KBM-7 (cell line): ENCODE data around the gene CNBD2.
"Not testable (repeated sequence)": the region's sequence is repeated elsewhere in the genome, so short reads cannot be mapped to it uniquely, and the experiment has no call there.

Source experiments
- DNase-seq: peaks from one replicate; pipeline ENCODE4 v3.0.0-alpha.2; 2015
- in situ Hi-C: fragments of 300-500 bp; cut with MboI; formaldehyde crosslinking; loops from 2 replicates; pipeline ENCODE4 v1.14.3; 2020; ENCODE audit warnings: low sequenced_read_pairs, low pct_unique_long_range_greater_than_20kb, mixed read lengths

CNBD2 gene

DNA sequence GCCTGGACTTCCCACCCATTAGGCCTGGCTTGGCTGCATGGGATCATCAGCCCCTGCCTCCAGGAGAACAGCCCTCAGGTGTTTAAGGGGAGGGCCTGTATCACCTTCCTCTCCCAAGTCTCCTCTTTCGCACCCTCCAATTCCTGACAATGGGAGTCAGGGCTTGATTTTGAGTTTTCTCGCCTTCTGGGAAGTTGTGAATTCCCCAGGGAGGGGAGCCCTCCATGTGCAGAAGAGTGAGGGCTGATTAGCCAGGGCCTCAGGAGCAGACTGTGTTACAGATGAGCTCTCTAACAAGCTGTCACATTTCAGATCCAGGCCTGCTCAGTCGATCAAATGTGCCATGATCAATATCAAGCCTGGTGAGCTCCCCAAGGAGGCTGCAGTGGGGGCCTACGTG, 42.4 kb downstream of the CNBD2 start:
- DNase-seq = no peak
- in situ Hi-C loops = no loop called here

DNA sequence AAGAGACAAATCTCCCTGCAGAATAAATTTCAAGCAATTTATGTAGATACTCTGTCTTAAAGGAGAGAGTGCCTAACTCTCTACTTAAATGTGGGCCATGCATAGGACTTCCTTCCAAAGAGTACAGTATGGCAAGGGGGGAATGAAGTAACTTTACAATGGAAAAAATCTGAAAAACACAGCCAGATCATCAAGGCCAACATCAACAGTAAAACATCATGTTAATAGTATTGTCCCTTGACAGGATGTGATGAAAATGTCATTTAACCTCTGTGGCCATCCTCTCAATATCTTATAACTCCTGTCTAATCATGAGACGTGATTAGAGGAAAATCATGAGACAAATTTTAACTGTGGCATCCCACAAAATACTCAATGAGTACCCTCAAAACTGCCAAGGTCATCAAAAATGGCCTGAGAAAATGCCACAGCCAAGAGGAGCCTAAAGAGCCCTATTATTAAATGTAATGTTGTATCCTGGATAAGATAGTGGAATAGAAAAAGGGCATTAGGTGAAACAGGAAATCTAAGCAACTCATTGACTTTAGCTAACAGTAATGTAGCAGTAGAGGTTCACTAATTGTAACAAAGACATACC, 47.5 kb downstream of the CNBD2 start:
- DNase-seq = no peak
- in situ Hi-C loops = no loop called here

DNA sequence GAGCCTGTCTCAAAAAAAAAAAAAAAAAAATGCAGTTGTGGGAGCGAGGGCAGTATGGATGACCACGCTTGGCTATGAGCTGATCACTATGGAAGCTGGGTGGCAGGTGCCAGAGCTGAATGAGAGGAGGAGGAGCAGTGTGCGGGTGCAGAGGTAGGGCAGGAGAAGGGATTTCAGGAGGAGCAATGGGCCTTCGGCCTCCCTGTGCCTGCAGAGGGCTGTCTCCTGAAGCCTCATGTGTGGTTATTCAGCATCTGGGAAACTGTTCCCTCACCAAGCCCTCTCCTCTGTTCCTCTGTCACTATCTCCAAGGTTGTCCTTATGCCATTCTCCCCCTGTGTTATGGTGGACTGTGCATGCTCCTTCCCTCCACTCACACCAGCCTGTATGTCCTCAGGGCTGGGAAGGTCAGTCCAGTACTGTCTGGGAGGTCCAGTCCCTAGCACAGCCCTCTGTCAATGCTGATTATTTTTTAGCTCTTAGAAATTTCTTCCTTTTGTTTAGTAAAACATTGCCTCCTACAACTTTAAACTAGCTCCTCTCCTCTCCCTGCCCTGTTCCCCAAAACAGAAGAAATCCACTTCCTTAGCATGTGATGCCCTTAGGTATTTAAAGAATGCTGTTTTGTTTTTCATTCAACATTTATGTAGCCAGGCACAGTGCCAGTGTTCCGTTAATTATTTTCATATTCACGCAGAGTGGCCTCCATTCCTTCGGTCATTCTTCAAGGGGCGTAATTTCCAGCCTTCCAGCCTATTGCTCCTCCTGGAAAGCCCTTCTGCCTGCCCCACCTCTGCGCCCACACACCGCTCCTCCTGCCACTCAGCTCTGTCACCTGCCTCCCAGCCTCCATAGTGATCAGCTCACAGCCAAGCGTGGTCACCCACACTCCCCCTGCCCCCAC, 48.9 kb downstream of the CNBD2 start:
- in situ Hi-C loops = no loop called here

DNA sequence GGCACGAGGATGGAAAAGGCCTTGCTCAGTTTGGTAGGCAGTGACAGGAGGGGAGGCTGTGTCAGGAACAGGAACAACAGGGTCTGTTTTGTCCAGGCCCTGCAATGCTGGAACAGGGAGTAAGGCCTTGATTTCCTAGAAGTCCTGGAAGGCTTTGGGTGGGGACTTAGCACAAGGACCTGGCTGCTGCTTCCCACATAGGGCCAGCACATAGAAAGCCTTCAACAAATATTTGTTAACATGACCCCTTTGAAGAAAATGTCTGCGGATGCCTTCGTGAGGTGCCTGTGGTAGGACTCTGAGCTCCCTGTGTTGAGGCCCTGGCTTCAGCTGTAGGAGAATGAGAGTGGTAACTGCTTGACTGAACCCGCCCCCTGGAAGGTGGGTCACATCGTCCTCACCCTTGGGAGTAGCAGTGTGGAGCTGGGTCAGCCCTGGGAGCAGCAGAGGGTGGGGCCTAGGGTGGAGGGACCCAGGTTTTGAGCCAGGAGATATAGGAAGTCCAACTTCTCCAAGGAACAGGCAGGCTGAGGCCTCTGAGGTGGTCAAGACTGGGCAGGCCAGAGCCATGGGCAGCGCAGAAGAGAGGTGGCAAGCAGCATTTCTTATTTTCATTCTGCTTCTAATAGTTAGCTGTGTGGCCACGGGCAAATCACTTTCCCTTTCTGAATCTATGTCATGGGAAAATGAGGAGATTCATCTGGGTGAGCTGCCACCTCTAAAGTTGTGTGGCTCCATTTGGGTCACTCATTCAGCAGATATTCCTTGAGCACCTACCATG, 50.0 kb downstream of the CNBD2 start:
- DNase-seq = no peak
- in situ Hi-C loops = no loop called here

More for the DNA sequence above, 48.9 kb downstream of the CNBD2 start:
- DNase-seq = no peak

DNA sequence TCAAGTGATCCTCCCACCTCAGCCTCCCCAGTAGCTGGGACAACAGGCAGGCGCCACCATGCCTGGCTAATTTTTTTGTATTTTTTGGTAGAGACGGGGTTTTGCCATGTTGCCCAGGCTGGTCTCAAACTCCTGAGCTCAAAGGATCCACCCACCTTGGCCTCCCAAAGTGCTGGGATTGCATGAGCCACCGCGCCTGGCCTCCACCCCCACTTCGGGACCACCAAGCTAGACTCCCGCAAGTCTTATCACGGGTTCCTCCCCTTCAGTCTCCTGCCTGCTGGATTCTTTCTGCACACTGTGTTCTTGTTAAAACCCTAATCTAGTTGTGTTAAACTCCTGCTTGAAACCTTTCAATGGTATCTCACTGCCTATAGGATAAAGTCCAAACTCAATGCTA, 57.7 kb downstream of the CNBD2 start:
- in situ Hi-C loops, DNase-seq: not testable (repeated sequence)

DNA sequence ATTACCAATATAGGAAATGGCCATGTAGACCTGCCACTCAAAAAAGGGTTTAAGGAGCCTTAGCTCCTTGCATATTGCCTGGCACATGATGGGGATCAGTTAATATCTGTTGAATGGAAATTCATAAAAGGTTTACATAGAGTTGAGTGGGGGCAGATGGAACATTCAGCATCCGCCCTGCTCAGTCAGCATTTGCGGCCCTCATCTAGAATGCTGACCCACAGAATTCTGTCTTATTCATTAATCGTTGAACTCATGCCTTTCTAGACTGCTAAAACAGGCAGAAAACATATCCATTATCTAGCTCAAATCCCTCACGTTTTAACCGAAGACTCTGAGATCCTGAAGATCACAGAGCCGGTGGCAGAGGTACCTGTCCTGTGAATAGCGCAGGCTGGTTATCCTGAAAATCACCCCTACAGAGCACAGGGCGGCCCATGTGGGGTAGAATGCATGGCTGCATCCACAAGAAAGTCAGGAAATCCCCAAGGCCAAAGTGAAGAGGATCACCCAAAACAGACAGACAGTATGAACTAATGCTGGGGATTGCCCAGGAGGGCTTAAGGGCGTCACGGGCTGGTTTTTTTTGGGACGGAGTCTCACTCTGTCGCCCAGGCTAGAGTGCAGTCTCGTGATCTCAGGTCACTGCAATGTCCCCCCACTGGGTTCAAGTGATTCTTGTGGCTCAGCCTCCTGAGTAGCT, 59.9 kb downstream of the CNBD2 start:
- DNase-seq = no peak
- in situ Hi-C loops = no loop called here

DNA sequence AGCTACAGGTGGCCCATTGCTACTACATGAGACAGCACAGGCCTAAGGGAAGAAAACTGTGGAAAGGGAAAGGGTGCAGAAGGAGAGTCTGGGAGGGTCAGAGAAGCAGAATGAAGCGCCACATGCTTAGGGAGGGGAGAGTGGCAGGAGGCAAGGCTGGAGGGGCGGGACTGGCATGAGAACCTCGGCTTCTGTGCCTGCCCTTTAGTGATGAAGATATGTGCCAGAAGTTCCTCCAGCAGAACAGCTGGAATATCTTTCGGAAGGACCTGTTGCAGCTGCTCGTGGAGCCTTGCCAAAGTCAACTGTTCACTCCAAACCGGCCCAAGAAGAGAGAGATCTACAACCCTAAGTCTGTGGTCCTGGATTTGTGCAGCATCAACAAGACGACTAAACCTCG, 61.8 kb downstream of the CNBD2 start:
- no peak for DNase-seq
- in situ Hi-C loops = no loop called here

DNA sequence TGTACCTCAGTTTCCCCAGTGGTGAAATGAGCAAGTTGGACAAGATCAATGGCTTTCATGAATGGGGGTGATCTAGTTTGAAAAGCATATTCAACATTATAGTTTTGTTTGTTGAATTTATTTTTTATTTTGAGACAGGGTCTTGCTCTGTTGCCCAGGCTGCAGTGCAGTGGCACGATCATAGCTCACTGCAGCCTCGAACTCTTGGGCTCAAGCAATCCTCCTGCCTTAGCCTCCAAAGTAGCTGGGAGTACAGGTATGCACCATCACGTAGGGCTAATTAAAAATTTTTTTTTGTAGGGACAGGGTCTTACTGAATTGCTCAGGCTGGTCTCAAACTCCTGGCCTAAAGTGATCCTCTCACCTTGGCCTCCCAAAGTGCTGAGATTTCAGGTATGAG, 63.4 kb downstream of the CNBD2 start:
- in situ Hi-C loops = no loop called here
- DNase-seq = no peak

DNA sequence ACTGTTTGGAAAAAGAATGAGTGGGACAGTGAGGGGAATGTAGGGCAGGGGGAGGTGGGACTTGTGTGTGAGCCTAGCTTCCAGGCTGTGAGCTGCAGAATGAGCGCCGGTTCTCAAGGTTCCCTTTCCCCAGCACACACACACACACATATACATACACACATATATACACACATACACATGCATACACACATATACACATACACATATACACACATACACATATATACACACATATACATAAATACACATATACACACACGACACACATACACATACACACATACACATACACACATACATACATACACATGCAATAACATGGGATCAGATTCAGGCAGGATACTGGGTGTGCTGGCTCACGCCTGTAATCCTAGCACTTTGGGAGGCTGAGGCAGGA, 66.5 kb downstream of the CNBD2 start:
- in situ Hi-C loops = no loop called here
- no peak for DNase-seq

DNA sequence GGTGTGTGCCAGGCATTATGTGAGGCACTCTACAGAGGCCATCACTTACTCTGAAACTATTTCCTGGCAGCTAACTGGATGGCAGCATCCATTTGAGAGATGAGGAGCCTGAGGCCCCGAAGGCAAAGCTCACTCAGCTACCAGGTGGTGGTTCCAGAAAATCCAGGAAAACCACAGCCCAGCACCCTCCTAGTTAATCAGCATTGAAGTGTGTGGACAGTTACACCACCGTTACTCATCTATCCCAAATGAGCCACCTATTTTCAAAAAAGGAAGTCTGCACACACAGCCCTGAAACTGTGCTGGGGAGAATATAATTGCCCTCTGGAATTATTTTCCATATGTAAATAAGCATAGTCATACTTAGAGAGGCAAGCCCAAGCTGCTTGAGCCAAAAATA, 67.4 kb downstream of the CNBD2 start:
- in situ Hi-C loops = no loop called here
- peak; percentile 66 for DNase-seq

DNA sequence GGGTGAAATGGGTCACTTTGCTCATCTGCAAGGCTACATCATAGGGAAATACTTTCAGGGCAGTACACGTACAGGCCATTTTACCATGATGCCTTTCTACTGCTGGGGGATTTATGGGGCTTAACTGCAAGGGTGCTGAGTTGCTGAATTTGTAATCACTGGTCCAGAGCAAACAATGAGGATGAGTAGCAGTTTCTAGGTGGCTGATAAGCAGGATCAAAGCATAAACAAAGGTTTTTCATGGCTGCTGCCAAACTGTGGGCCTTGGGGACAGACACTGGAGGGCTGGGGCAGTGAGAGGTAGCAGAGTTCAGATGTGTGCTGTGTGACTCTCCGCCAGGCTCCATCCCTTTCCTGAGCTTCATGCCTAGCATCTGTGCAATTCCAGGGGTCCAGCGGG, 68.3 kb downstream of the CNBD2 start:
- DNase-seq = no peak
- in situ Hi-C loops = no loop called here

DNA sequence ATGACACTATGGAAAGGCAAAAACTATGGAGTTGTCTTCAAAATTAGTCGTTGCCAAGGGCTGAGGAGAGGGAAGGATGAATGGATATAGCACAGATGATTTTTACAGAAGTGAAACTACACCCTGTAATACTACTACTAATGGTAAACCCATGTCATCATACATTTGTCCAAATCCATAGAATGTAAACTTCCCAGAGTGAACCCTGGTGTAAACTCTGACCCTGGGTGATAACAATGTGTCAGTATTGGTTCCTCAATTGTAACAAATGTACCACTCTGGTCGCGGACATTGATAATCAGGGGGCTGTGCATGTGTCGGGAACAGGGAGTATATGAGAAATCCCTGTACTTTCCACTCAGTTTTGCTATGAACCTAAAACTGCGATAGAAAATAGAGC, 72.2 kb downstream of the CNBD2 start:
- in situ Hi-C loops = no loop called here
- no peak for DNase-seq

DNA sequence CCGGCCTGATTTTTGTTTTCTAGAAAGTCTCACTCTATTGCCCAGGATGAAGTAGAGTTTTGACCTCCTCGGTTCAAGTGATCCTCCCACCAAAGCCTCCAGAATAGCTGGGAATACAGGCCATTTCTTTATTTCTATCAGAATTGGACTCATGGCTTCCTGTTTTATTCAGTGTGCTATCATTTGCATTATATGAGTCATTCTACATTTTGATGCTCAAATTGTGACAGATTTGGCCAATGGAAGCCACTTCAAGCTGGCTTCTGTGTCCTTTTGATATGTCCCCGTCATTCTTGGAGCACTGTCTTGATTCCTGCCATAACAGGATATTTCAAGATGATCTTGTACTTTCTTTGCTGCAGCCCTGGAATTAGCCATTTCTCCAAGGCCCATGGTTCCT, 75.1 kb downstream of the CNBD2 start:
- no peak for DNase-seq
- in situ Hi-C loops = no loop called here

DNA sequence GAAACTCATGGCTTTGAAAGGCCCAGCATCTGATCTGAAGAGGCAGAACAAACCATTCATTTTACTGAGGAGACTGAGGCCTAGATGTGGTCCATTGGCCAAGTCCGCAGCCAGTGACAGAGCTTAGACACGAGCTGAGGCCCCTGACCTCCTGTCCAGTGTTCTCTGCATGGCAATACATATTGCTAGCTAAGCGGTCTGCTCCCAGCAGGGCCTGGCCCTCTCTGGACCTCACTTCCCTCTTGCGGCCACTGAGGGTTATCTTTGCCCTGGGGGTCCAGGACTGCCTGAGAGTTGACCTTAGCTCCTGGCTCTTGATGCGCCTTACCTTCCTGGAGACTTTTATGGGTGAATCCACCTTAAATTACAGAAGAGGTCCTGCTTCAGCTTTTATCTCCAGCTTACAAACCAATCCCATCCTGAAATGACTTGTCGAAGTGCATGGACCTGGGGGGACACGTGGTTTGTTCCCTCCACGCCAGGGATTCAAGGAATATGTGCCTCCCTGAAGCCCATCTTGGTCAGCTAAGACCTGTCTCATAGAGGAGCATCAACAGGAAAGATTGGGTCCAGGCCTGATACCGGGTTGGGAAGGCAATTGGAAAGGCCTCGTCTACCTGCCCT, 75.6 kb downstream of the CNBD2 start:
- in situ Hi-C loops = no loop called here
- DNase-seq = no peak

DNA sequence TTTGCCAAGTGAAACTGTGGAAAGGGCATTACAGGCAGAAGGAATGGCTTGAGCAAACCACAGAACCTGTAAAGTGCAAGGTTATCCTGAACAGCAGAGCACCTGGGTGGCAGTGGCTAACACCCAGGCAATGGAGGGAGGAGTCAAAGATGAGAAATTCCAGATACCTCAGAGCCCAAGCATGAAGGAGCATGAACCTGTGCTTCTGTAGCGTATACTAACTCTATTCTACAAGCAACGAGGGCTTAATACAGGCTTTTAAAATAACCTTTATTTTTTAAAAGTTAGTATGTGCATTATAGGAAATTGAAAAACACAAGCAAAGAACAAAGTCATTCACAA, 77.0 kb downstream of the CNBD2 start:
- in situ Hi-C loops = no loop called here
- no peak for DNase-seq

DNA sequence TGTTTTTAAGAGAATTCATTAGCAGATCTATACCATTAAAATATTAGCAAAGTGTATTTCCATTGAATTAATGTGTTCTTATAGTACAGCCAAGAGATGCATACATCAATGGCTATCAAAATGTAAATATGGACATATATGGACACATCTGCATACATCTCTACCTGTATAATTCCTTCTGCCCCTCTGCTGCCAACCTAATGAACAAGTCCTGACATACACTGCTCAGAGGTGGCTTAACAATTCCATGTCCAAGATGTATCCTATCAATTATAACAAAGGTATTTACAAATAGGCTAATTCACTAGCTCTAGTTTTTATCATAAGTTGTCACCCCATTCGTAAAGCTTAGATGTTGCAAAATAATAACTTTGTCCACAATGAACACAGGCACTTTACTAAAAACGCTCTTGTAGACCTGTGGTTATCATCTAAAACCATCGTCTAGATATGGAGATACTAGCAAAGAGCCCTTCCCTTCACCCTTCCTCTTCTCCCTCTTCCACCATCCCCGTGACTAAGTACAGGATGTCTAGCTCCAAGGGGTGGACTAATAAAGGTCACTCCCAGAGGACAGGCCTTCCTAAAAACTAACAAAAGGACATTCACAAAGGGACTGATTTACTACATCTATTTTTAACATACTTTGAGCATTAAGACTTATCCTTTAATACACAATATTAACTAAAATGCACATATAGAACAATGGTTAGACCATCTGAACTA, 77.8 kb downstream of the CNBD2 start:
- DNase-seq, in situ Hi-C loops: not testable (repeated sequence)

DNA sequence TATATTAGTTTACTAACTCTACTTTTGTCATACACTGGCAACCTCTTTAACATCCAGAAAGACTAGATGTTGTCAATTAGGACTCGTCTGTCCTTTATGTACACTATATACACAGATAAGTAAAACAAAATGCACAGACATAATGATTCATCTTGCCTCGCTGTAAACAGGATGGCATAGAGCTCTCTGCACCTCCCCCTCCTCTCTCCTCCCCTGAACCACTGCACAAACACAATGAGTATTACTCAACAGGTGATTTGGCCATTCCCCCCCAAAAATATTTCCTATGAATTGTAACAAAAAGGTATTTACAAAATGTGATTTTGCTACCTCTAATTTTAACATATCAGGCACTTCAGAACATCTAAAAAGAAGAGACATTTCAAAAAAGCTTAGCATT, 81.0 kb downstream of the CNBD2 start:
- in situ Hi-C loops, DNase-seq: not testable (repeated sequence)

DNA sequence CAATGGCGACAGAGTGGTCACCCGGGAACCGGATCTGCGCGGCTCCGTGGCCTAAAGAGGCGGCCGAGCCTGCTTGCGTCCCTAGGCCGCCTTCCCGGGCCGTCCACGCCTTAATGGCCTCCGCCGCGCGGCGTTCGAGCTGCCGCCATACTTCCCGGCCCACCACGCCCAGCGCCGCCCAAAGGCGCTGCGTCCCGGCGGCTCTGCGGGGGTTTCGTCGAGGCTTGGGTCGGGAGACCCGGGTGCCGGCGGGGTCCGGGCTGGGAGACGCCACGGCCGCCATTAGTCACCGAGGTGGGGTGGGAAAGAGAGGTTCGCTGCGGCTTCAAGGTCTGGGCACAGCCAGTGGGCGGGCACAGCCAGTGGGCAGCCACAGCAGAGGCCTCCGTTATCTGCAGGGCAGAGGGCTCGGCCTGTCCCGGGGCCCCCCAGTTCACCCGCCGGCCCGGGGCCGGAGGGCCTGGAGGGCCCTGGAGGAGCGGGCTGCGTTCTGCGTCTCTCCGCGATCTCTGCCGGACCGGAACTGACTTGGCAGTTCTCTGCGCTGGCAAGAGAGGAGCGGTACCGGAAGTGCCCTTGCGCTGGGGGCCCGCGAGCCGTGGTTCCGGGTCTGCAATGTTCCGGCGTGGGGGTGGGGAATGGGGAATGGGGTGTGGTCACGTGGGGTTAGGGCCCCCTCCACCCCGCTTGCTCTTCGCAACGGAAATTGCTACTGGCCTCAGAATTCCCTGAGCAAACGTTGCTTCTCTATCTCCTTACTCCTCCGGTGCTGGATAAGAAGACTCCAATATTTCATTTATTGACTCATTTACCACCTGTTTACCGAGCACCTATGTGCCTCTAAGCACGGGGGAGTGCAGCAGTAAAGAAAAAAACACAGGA, 82.3 kb downstream of the CNBD2 start:
- peak; percentile 89 for DNase-seq
- in situ Hi-C loops = no loop called here
